Sigmoid colon (tissue), 7 donors: ENCODE data around the gene CCT3. TPM values are rescaled to one million over a fixed set of nuclear protein-coding genes. Genes with fewer than 3 reads are reported as not detected.

Source experiments
- DNase-seq: peaks from one replicate; pipeline ENCODE4 v3.0.0-alpha.2; 2019
- H3K27ac ChIP-seq, 4 donors: fragments of 200-600 bp; sonication (generic); one replicate each; pipeline ENCODE4 v1.5.1; 2016 to 2019; ENCODE audit warnings: mild to moderate bottlenecking in 1 of 4
- H3K27me3 ChIP-seq, 3 donors: fragments of 200-600 bp; sonication (generic); one replicate each; pipeline ENCODE4 v1.5.1; 2019; ENCODE audit warnings: mild to moderate bottlenecking in 1 of 3
- H3K36me3 ChIP-seq, 4 donors: fragments of 200-600 bp; sonication (generic); one replicate each; pipeline ENCODE4 v1.5.1; 2016 to 2019
- H3K4me1 ChIP-seq, 4 donors: fragments of 200-600 bp; sonication (generic); one replicate each; pipeline ENCODE4 v1.5.1; 2017 to 2019
- H3K4me3 ChIP-seq, 4 donors: fragments of 200-600 bp; sonication (generic); one replicate each; pipeline ENCODE4 v1.5.1; 2017 to 2019; ENCODE audit warnings: mild to moderate bottlenecking in 2 of 4, moderate library complexity in 1 of 4
- H3K9me3 ChIP-seq, 4 donors: fragments of 200-600 bp in 3 of 4; sonication (generic) in 3 of 4; one replicate each; pipeline versions ENCODE4 v1.5.1 to v1.6.1; 2013 to 2019
- EP300 ChIP-seq, 4 donors: sonication (generic); formaldehyde crosslinking; IDR thresholded peaks; one replicate each; pipeline ENCODE4 v1.6.1; 2017; ENCODE audit warnings: antibody characterized with exemption in 4 of 4
- POLR2A ChIP-seq, 2 donors: fragments of 450-650 bp; IDR thresholded peaks; one replicate each; pipeline ENCODE4 v1.6.1; 2016; ENCODE audit warnings: antibody characterized with exemption in 2 of 2, mild to moderate bottlenecking in 2 of 2, moderate library complexity in 2 of 2
- POLR2AphosphoS5 ChIP-seq, 4 donors: sonication (generic); formaldehyde crosslinking; IDR thresholded peaks; one replicate each; pipeline ENCODE4 v1.6.1; 2017; ENCODE audit warnings: antibody characterized with exemption in 4 of 4
- WGBS, 2 donors: extraction: QIAGEN DNeasy Blood & Tissue Kit; methylation state at CpG; one replicate each; pipeline ENCODE4 v1.1.7; 2013; 5-methylcytosine and 5-hydroxymethylcytosine counted together
- intact Hi-C: fragments of 100-400 bp; cut with DNase I; formaldehyde crosslinking; loops from one replicate; pipeline ENCODE4 v1.15.1; 2023
- polyA plus RNA-seq, 3 donors: library from polyadenylated mRNA; stranded (reverse); fragments of 200-250 nt; gene quantifications; one replicate each; pipeline ENCODE4 v1.2.3, GENCODE V29; 2013
- total RNA-seq, 4 donors: library from RNA; depleted of rRNA; stranded (reverse); fragments of >200 nt; gene quantifications; one replicate each; pipeline ENCODE4 v1.1.0, GENCODE V29; 2016
- TF ChIP-seq, protein P1 (sequence below), 4 experiments: fragments of 450-650 bp in 3 of 4; fragments of 200-600 bp in 1 of 4; IDR thresholded peaks; one replicate each; pipeline ENCODE4 v1.5.1; 2016 to 2019; ENCODE audit warnings: antibody characterized with exemption in 4 of 4, mild to moderate bottlenecking in 3 of 4, moderate library complexity in 2 of 4
- donor health status: healthy with polysubstance abuse.
- donor health status: Bipolar disorder and iron deficiency.
- donor health status: healthy.

The CCT3 gene
- total RNA-seq (100 to 1,000 TPM; 155 to 253 (median 197) TPM), polyA plus RNA-seq (100 to 1,000 TPM in 2 of 3 donors, 10 to 100 TPM in 1; 94.3 to 155 (median 123) TPM)

GRCh38 chr1:156338180-156338976 is at the start of gene CCT3, which contains the start of gene TSACC:
Gene CCT3, minus strand, starts transcription at chr1:156338292. Its CDS starts 108 bp downstream, at chr1:156338184.
Gene TSACC, plus strand, starts transcription at chr1:156338526. Its CDS starts 1,232 bp downstream, at chr1:156339758.
- peaks cover 0 to 22% (median 15%) of the 10 kb centered on the region in 4 donors for H3K36me3 ChIP-seq
- TF ChIP-seq POLR2AphosphoS5 (IDR thresholded peaks at IDR 0.05) (peak; percentile 69 to 86 (median 80)), EP300 (IDR thresholded peaks at IDR 0.05) (no peak), POLR2A (IDR thresholded peaks at IDR 0.05) (peak; percentile 53 to 65)
- TF ChIP-seq, protein P1, sequence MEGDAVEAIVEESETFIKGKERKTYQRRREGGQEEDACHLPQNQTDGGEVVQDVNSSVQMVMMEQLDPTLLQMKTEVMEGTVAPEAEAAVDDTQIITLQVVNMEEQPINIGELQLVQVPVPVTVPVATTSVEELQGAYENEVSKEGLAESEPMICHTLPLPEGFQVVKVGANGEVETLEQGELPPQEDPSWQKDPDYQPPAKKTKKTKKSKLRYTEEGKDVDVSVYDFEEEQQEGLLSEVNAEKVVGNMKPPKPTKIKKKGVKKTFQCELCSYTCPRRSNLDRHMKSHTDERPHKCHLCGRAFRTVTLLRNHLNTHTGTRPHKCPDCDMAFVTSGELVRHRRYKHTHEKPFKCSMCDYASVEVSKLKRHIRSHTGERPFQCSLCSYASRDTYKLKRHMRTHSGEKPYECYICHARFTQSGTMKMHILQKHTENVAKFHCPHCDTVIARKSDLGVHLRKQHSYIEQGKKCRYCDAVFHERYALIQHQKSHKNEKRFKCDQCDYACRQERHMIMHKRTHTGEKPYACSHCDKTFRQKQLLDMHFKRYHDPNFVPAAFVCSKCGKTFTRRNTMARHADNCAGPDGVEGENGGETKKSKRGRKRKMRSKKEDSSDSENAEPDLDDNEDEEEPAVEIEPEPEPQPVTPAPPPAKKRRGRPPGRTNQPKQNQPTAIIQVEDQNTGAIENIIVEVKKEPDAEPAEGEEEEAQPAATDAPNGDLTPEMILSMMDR (IDR thresholded peaks at IDR 0.05): no peak
- H3K27me3 ChIP-seq: no peaks in the 10 kb centered on the region
- peaks cover 0 to 27% (median 17%) of the 10 kb centered on the region in 4 donors for H3K4me1 ChIP-seq
- H3K4me3 ChIP-seq: peak within 1 kb of the TSS; percentile 70 to 86 (median 74)
- H3K27ac ChIP-seq: peak within 1 kb of the TSS; percentile 80 to 88 (median 86)
- H3K9me3 ChIP-seq: no peaks in the 10 kb centered on the region
- intact Hi-C loops: no loop called here
- WGBS, 2 donors: 0% methylated on average over 47 of the region's 47 CpGs
- DNase-seq: peak; percentile 99

GRCh38 chr1:156387870-156388173 is 49.7 kb upstream of the CCT3 start:
- H3K4me1 ChIP-seq: peaks cover 0 to 11% (median 8%) of the 10 kb centered on the region in 4 donors
- peaks cover 16 to 57% (median 38%) of the 10 kb centered on the region in 3 donors for H3K27me3 ChIP-seq

GRCh38 chr1:156386949-156387869 is 49.1 kb upstream of the CCT3 start:
- H3K9me3 ChIP-seq: no peaks in the 10 kb centered on the region
- DNase-seq: no peak
- intact Hi-C loops: loop anchor here (5.0 to 10.0 kb wide), 2 partner anchors 148 to 220 kb away; no protein-coding TSS in a partner anchor
- 85 to 91% methylated on average over 8 of the region's 8 CpGs for whole genome bisulfite sequencing, 2 donors
- no peak overlapping the region for H3K27ac ChIP-seq
- H3K4me1 ChIP-seq: peaks cover 0 to 11% (median 8%) of the 10 kb centered on the region in 4 donors
- no peaks in the 10 kb centered on the region for H3K36me3 ChIP-seq
- H3K27me3 ChIP-seq: peaks cover 16 to 51% (median 34%) of the 10 kb centered on the region in 3 donors
- TF ChIP-seq, protein P1 (IDR thresholded peaks at IDR 0.05): no peak
- no peak for TF ChIP-seq EP300 (IDR thresholded peaks at IDR 0.05)
- no peak for TF ChIP-seq POLR2AphosphoS5 (IDR thresholded peaks at IDR 0.05)
- no peak for TF ChIP-seq POLR2A (IDR thresholded peaks at IDR 0.05)
- no peak overlapping the region for H3K4me3 ChIP-seq

More at GRCh38 chr1:156387870-156388173, 49.7 kb upstream of the CCT3 start:
- H3K9me3 ChIP-seq: no peaks in the 10 kb centered on the region
- H3K36me3 ChIP-seq: no peaks in the 10 kb centered on the region
- intact Hi-C loops: loop anchor here (5.0 to 10.0 kb wide), 2 partner anchors 147 to 219 kb away; no protein-coding TSS in a partner anchor
- no peak overlapping the region for H3K4me3 ChIP-seq
- no peak overlapping the region for H3K27ac ChIP-seq
- TF ChIP-seq, protein P1 (IDR thresholded peaks at IDR 0.05): no peak
- no peak for TF ChIP-seq EP300 (IDR thresholded peaks at IDR 0.05)
- TF ChIP-seq POLR2A (IDR thresholded peaks at IDR 0.05): no peak
- TF ChIP-seq POLR2AphosphoS5 (IDR thresholded peaks at IDR 0.05): no peak
- WGBS, 2 donors: 35 to 57% methylated on average over 15 of the region's 15 CpGs
- no peak for DNase-seq

DNA sequence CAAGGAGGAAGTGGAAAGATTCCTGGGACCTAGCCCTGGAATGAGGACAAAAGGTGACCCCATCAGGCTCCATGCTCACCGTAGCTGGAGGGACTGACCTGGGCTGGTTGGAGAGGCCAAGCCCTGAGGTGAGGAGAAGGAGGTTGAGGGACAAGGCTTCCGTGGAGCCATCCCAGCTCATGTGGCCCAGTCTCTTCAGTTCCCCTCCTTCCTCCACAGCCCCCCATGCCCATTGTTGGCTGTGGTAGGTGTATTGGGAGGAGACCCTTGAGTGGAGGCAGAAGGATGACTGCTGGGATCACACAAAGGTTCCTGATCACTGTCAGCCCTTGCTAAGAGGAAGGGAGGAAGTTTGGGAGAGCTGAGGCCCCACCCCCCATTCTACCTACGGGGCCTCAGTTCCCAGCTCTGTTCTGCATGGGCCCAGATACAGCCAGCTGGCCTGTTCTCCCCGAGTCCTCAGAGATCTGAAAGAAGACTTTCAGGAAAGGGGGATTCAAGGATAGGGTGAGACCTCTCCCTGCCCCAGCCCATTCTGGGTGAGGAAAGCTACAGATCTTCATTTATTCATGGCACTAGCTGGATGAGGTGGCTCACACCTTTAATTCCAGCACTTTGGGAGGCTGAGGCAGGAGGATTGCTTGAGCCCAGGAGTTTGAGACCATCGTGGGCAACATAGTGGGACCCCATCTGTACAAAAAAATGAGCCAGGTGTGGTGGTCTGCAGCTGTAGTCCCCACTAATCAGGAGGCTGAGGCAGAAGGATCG is 48.2 kb upstream of the CCT3 start:
- H3K4me3 ChIP-seq: no peak overlapping the region
- peaks cover 0 to 11% (median 8%) of the 10 kb centered on the region in 4 donors for H3K4me1 ChIP-seq
- 74 to 86% methylated on average over 6 of the region's 6 CpGs for WGBS, 2 donors
- no peak for DNase-seq
- no peaks in the 10 kb centered on the region for H3K9me3 ChIP-seq
- H3K27me3 ChIP-seq: peaks cover 15 to 42% (median 25%) of the 10 kb centered on the region in 3 donors
- TF ChIP-seq, protein P1 (IDR thresholded peaks at IDR 0.05): no peak
- intact Hi-C loops: loop anchor here (5.0 to 10.0 kb wide), 2 partner anchors 148 to 221 kb away; no protein-coding TSS in a partner anchor
- H3K27ac ChIP-seq: no peak overlapping the region
- H3K36me3 ChIP-seq: no peaks in the 10 kb centered on the region
